WERI-Rb-1 (cell line): ENCODE results near the gene FSTL4.

Experiments
- DNase-seq: peaks from one replicate; pipeline ENCODE4 v3.0.0-alpha.2; 2020
- H3K27ac ChIP-seq: fragments of 250-450 bp; sonication (Bioruptor Pico); 2 replicates; pipeline ENCODE4 v1.5.1; 2020; ENCODE audit warnings: mild to moderate bottlenecking, moderate library complexity
- H3K27me3 ChIP-seq: fragments of 250-450 bp; sonication (Bioruptor Pico); 2 replicates; pipeline ENCODE4 v1.5.1; 2021; ENCODE audit warnings: mild to moderate bottlenecking, low read depth, moderate library complexity; ENCODE audit not compliant: insufficient read depth, severe bottlenecking
- H3K36me3 ChIP-seq: fragments of 250-450 bp; sonication (Bioruptor Pico); 2 replicates; pipeline ENCODE4 v1.5.1; 2020; ENCODE audit warnings: mild to moderate bottlenecking, moderate library complexity
- H3K4me3 ChIP-seq: 2 replicates; pipeline ENCODE4 v1.5.1; 2011; ENCODE audit warnings: low read depth, mild to moderate bottlenecking, control low read depth, low read length
- H3K9me3 ChIP-seq: fragments of 250-450 bp; sonication (Bioruptor Pico); 2 replicates; pipeline ENCODE4 v1.5.1; 2021; ENCODE audit warnings: mild to moderate bottlenecking, moderate library complexity; ENCODE audit not compliant: severe bottlenecking
- CTCF ChIP-seq: IDR thresholded peaks from 2 replicates; pipeline ENCODE4 v1.5.1; 2011; ENCODE audit warnings: low read depth, mild to moderate bottlenecking, control low read depth, inconsistent platforms, low read length

Gene FSTL4

GRCh38 chr5:133510634-133511262, 101.6 kb downstream of the FSTL4 start:
- Histone ChIP-seq H3K36me3 (no peaks in the 10 kb centered on the region), H3K27me3 (no peaks in the 10 kb centered on the region), H3K4me3 (no peak overlapping the region), H3K27ac (no peak overlapping the region), H3K9me3 (no peaks in the 10 kb centered on the region)
- TF ChIP-seq CTCF: no peak
- DNase-seq: no peak

- no peak overlapping the region for H3K27ac ChIP-seq
- TF ChIP-seq CTCF: no peak
- no peaks in the 10 kb centered on the region for H3K36me3 ChIP-seq
- no peaks in the 10 kb centered on the region for H3K9me3 ChIP-seq
- H3K4me3 ChIP-seq: no peak overlapping the region
- no peaks in the 10 kb centered on the region for H3K27me3 ChIP-seq
- no peak for DNase-seq
These were observed 102.6 kb downstream of the FSTL4 start for GRCh38 chr5:133509742-133510079.

GRCh38 chr5:133508845-133509741, 103.2 kb downstream of the FSTL4 start:
- Histone ChIP-seq H3K27ac (no peak overlapping the region), H3K4me3 (no peak overlapping the region), H3K27me3 (no peaks in the 10 kb centered on the region), H3K9me3 (no peaks in the 10 kb centered on the region), H3K36me3 (no peaks in the 10 kb centered on the region)
- DNase-seq: no peak
- TF ChIP-seq CTCF: no peak

GRCh38 chr5:133508331-133508730, 104.0 kb downstream of the FSTL4 start:
- Histone ChIP-seq H3K27ac (no peak overlapping the region), H3K4me3 (no peak overlapping the region), H3K36me3 (no peaks in the 10 kb centered on the region), H3K27me3 (no peaks in the 10 kb centered on the region), H3K9me3 (no peaks in the 10 kb centered on the region)
- no peak for DNase-seq
- no peak for TF ChIP-seq CTCF

GRCh38 chr5:133506181-133506580, 106.2 kb downstream of the FSTL4 start:
- no peak overlapping the region for H3K27ac ChIP-seq

More at GRCh38 chr5:133506181-133506580, 106.2 kb downstream of the FSTL4 start:
- no peak for TF ChIP-seq CTCF
- Histone ChIP-seq H3K36me3 (no peaks in the 10 kb centered on the region), H3K9me3 (no peaks in the 10 kb centered on the region), H3K4me3 (no peak overlapping the region), H3K27me3 (no peaks in the 10 kb centered on the region)
- no peak for DNase-seq
